Endothelial cell of umbilical vein (primary cell): Measurements from ENCODE around the gene CIDEB. TPM values are rescaled to one million over a fixed set of nuclear protein-coding genes. Genes with fewer than 3 reads are reported as not detected.

Experiments used
- BruUV-seq: library from RNA; stranded (reverse); fragments of 400-500 nt; replicated peaks from 2 replicates; lab custom pipeline; 2021; lab: Mats Ljungman, UMichigan
- CTCF ChIA-PET: fragments of 300-600, 350-600 bp; sonication (Branson Sonifier 250); formaldehyde crosslinking; loops from one replicate; lab custom pipeline; 2021; ENCODE audit warnings: antibody characterized with exemption, inconsistent platforms; lab: Charles Lee
- POLR2A ChIA-PET: fragments of 300-600, 350-600 bp; sonication (Branson Sonifier 250); formaldehyde crosslinking; loops from one replicate; lab custom pipeline; 2021; ENCODE audit warnings: antibody characterized with exemption, inconsistent platforms; lab: Charles Lee
- DNase-seq: peaks from one replicate; pipeline ENCODE4 v3.0.0-alpha.2; 2011; ENCODE audit warnings: low read depth, low spot score
- FAIRE-seq: peaks from 2 replicates; lab custom pipeline; 2011; peaks lifted over from hg19 to GRCh38; lab: Jason Lieb, UNC
- H2AFZ ChIP-seq: 2 replicates; pipeline ENCODE4 v1.6.0; 2012; ENCODE audit warnings: low read depth, low read length, control low read depth, inconsistent platforms
- H3K27ac ChIP-seq: 2 replicates; pipeline ENCODE4 v1.5.1; 2011; ENCODE audit warnings: low read depth, mild to moderate bottlenecking, control low read depth, low read length, moderate library complexity; ENCODE audit not compliant: insufficient read depth
- H3K27me3 ChIP-seq, 2 experiments: 2 replicates each; pipeline versions ENCODE4 v1.6.0 to v1.6.1; 2011; ENCODE audit warnings: low read length in 2 of 2, mixed read lengths in 1 of 2; ENCODE audit not compliant: control insufficient read depth in 2 of 2, insufficient read depth in 2 of 2
- H3K36me3 ChIP-seq, 2 experiments: 2 replicates in 1 of 2; 3 replicates in 1 of 2; pipeline ENCODE4 v1.5.1; 2011; ENCODE audit warnings: low read length in 2 of 2, mild to moderate bottlenecking in 1 of 2, moderate library complexity in 1 of 2; ENCODE audit not compliant: control insufficient read depth in 2 of 2, insufficient read depth in 2 of 2; ENCODE audit errors: extremely low read depth in 1 of 2
- H3K4me1 ChIP-seq: 3 replicates; pipeline ENCODE4 v1.5.1; 2011; ENCODE audit warnings: mild to moderate bottlenecking, low read length; ENCODE audit not compliant: control insufficient read depth, insufficient read depth; ENCODE audit errors: extremely low read depth
- H3K4me2 ChIP-seq: 2 replicates; pipeline ENCODE4 v1.6.1; 2011; ENCODE audit warnings: low read length, control low read depth, mixed read lengths; ENCODE audit not compliant: insufficient read depth
- H3K4me3 ChIP-seq, 3 experiments: fragments of 200-600 bp in 1 of 3; sonication (generic), shearing (Covaris generic) in 1 of 3; replicated peaks in 1 of 3; 2 replicates each; pipeline ENCODE4 v1.5.1; 2011 to 2016; ENCODE audit warnings: control low read depth in 3 of 3, low read length in 3 of 3, mild to moderate bottlenecking in 2 of 3, inconsistent platforms in 1 of 3, low read depth in 1 of 3, moderate library complexity in 1 of 3; ENCODE audit not compliant: insufficient read depth in 1 of 3
- H3K79me2 ChIP-seq: 2 replicates; pipeline ENCODE4 v1.6.0; 2012; ENCODE audit warnings: low read length, inconsistent platforms; ENCODE audit not compliant: control insufficient read depth, insufficient read depth
- H3K9ac ChIP-seq: replicated peaks from 2 replicates; pipeline ENCODE3; 2011; ENCODE audit warnings: low read length, control low read depth; ENCODE audit not compliant: insufficient read depth; ENCODE audit errors: extremely low read depth
- H3K9me1 ChIP-seq: replicated peaks from 3 replicates; pipeline ENCODE4 v1.6.0; 2011; ENCODE audit warnings: mild to moderate bottlenecking, low read length; ENCODE audit not compliant: control insufficient read depth, insufficient read depth; ENCODE audit errors: extremely low read depth
- H3K9me3 ChIP-seq: replicated peaks from 2 replicates; pipeline ENCODE4 v1.5.1; 2012; ENCODE audit warnings: low read length, inconsistent platforms; ENCODE audit not compliant: control insufficient read depth, insufficient read depth
- H4K20me1 ChIP-seq: replicated peaks from 2 replicates; pipeline ENCODE3; 2011; ENCODE audit warnings: mild to moderate bottlenecking, low read length; ENCODE audit not compliant: control insufficient read depth, insufficient read depth; ENCODE audit errors: extremely low read depth
- CTCF ChIP-seq, 2 donors: IDR thresholded peaks; 1 replicate in 1 of 2; 2 replicates in 1 of 2; pipeline ENCODE4 v1.5.1; 2011; ENCODE audit warnings: low read length in 2 of 2, mild to moderate bottlenecking in 2 of 2, moderate library complexity in 2 of 2, control low read depth in 1 of 2, inconsistent platforms in 1 of 2, low read depth in 1 of 2; ENCODE audit not compliant: insufficient read depth in 1 of 2; ENCODE audit errors: extremely low read depth in 1 of 2
- FOS ChIP-seq: IDR thresholded peaks from 2 replicates; pipeline ENCODE4 v1.6.1; 2011; ENCODE audit warnings: mild to moderate bottlenecking, low read length, moderate library complexity, borderline replicate concordance; ENCODE audit not compliant: insufficient read depth
- JUN ChIP-seq: IDR thresholded peaks from 2 replicates; pipeline ENCODE4 v1.6.1; 2011; ENCODE audit warnings: borderline replicate concordance, low read depth; ENCODE audit not compliant: insufficient read length, insufficient read depth
- POLR2A ChIP-seq: IDR thresholded peaks from 2 replicates; pipeline ENCODE4 v1.6.1; 2012; ENCODE audit warnings: low read depth, mild to moderate bottlenecking, control low read depth, low read length
- dilution Hi-C: fragments of 300-500 bp; cut with MboI; formaldehyde crosslinking; loops from one replicate; pipeline ENCODE4 v1.15.0; 2019; ENCODE audit warnings: low sequenced_read_pairs; ENCODE audit not compliant: extremely low pct_ligation_motif_present
- intact Hi-C: fragments of 100-400 bp; cut with micrococcal nuclease; formaldehyde crosslinking; loops from one replicate; pipeline ENCODE4 v1.10.0; 2022
- polyA plus RNA-seq, 4 experiments: library from polyadenylated mRNA; depleted of rRNA in 3 of 4; stranded (reverse) in 3 of 4; unstranded in 1 of 4; fragments of >200 nt; gene quantifications; 2 replicates each; pipeline versions ENCODE4 v1.2.1 to v1.2.3, GENCODE V29; 2011 to 2012; ENCODE audit warnings: missing spikeins in 1 of 4
- total RNA-seq: library from RNA; stranded (reverse); gene quantifications from 2 replicates; pipeline ENCODE4 v1.2.3, GENCODE V29; 2021

CIDEB gene
- total and polyA plus RNA-seq, 2 donors (not counting 3 experiments of a cell fraction or from before 2014, with no cell fraction given) = 5.2 to 7.2 TPM

GRCh38 chr14:24269910-24270536, 37.8 kb downstream of the CIDEB start:
- no peak overlapping the region for H3K9ac ChIP-seq
- DNase-seq (no peak), FAIRE-seq (no peak)
- H3K4me1 ChIP-seq = peaks cover 9% of the 10 kb centered on the region
- H3K79me2 ChIP-seq = no peaks in the 10 kb centered on the region
- H3K36me3 ChIP-seq = peaks cover 2 to 21% of the 10 kb centered on the region in 2 experiments
- H3K27ac ChIP-seq = no peak overlapping the region
- no peaks in the 10 kb centered on the region for H3K27me3 ChIP-seq
- no peak overlapping the region for H3K4me2 ChIP-seq
- no TSS peak for BruUV-seq
- H3K9me1 ChIP-seq = no peaks in the 10 kb centered on the region
- no peak overlapping the region for H2AFZ ChIP-seq
- CTCF ChIA-PET = interaction anchor here (1.2 to 2.9 kb wide), 8 partner anchors 23 to 54 kb away, joined by 3 to 28 read pairs (median 7); partner anchors contain the start of genes CIDEB, MDP1 and TINF2
- dilution Hi-C loops (no loop called here), intact Hi-C loops (no loop called here)
- H4K20me1 ChIP-seq = no peaks in the 10 kb centered on the region
- TF ChIP-seq POLR2A (no peak), JUN (no peak), FOS (no peak), CTCF (IDR thresholded peaks at IDR 0.05; ENCODE audit: extremely low read depth in 1 of 2, insufficient read depth in 1 of 2, low read depth in 1 of 2, low read length in 2 of 2) (no peak)
- POLR2A ChIA-PET = no interaction called here
- no peak overlapping the region for H3K4me3 ChIP-seq
- H3K9me3 ChIP-seq = no peaks in the 10 kb centered on the region

DNA sequence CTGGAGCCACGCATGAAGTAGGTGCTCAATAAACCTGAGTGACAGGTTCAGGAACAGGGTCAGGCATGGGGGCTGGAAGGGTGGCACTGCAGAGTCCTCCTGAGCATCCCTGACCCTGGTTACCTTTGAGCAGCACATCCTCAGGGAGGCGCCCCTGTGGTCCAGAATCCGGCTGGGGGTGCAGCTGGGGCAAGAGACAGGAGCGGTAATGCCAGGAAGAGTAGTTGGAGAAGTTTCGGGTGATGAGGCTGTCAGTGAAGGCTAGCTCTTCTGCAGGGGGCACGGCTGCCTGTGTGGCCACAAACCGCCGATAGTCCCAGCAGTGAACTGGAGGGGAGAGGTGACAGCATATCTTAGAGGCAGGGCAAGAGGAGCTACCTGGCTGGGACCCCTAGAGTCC, 38.4 kb downstream of the CIDEB start:
- Histone ChIP-seq H3K79me2 (no peaks in the 10 kb centered on the region), H3K9me3 (no peaks in the 10 kb centered on the region), H3K9ac (no peak overlapping the region), H3K36me3 (peaks cover 2 to 21% of the 10 kb centered on the region in 2 experiments), H2AFZ (no peak overlapping the region), H3K27ac (no peak overlapping the region), H3K4me3 (no peak overlapping the region), H4K20me1 (no peaks in the 10 kb centered on the region), H3K27me3 (no peaks in the 10 kb centered on the region), H3K4me2 (no peak overlapping the region), H3K4me1 (peaks cover 9% of the 10 kb centered on the region), H3K9me1 (no peaks in the 10 kb centered on the region)
- ChIA-PET POLR2A (interaction anchor here (1.0 kb wide), 1 partner anchor 27 kb away, joined by 3 read pairs; the partner anchor contains the start of gene TINF2), CTCF (interaction anchor here (1.5 to 1.8 kb wide), 3 partner anchors 27 to 54 kb away, joined by 5 to 7 read pairs (median 6); partner anchors contain the start of genes MDP1 and TINF2)
- FAIRE-seq (no peak), DNase-seq (no peak)
- intact Hi-C loops (no loop called here), dilution Hi-C loops (no loop called here)
- TF ChIP-seq POLR2A (no peak), CTCF (IDR thresholded peaks at IDR 0.05; ENCODE audit: extremely low read depth in 1 of 2, insufficient read depth in 1 of 2, low read depth in 1 of 2, low read length in 2 of 2) (no peak)
- no TSS peak for BruUV-seq
